Measurements from ENCODE around the gene ZNF512B.
"Not testable (repeated sequence)": the region's sequence is repeated elsewhere in the genome, so short reads cannot be mapped to it uniquely, and the experiment has no call there.

Gene ZNF512B

GRCh38 chr20:63978319-63979228 lies 8.8 kb upstream of the ZNF512B start:
- TF ChIP-seq POLR2AphosphoS5 (IDR thresholded peaks at IDR 0.05; ENCODE audit: low read depth, low read length) (peak; percentile 45; the same call in 1 of the 2 replicates), SPI1 (IDR thresholded peaks at IDR 0.05; ENCODE audit: low read depth, low read length) (peak; percentile 53), POU2F2 (IDR thresholded peaks at IDR 0.05; ENCODE audit: low read depth, low read length) (peak; percentile 35), PAX5 (IDR thresholded peaks at IDR 0.05; ENCODE audit: insufficient read depth, low read length, severe bottlenecking) (no peak), TAF1 (IDR thresholded peaks at IDR 0.05; ENCODE audit: low read depth, low read length) (peak; percentile 63; the same call in 1 of the 2 replicates), POLR2A (IDR thresholded peaks at IDR 0.05; ENCODE audit: low read depth, low read length) (peak; percentile 50; the same call in 1 of the 2 replicates)
- DNase-seq (ENCODE audit: insufficient read length, low spot score) (peak; percentile 61), FAIRE-seq (peak; percentile 83)

- FAIRE-seq: no peak
- TF ChIP-seq TAF1 (IDR thresholded peaks at IDR 0.05; ENCODE audit: low read depth, low read length) (no peak), POLR2AphosphoS5 (IDR thresholded peaks at IDR 0.05; ENCODE audit: low read depth, low read length) (peak; percentile 81), POLR2A (IDR thresholded peaks at IDR 0.05; ENCODE audit: low read depth, low read length) (peak; percentile 57), SPI1 (IDR thresholded peaks at IDR 0.05; ENCODE audit: low read depth, low read length) (no peak), POU2F2 (IDR thresholded peaks at IDR 0.05; ENCODE audit: low read depth, low read length) (0 out of 2 replicates have a peak, but pooled peaks have one; percentile 39), PAX5 (IDR thresholded peaks at IDR 0.05; ENCODE audit: insufficient read depth, low read length, severe bottlenecking) (no peak)
- DNase-seq (ENCODE audit: insufficient read length, low spot score): no peak
Observed at GRCh38 chr20:63977739-63978276, 8.1 kb upstream of the ZNF512B start.

- DNase-seq (ENCODE audit: insufficient read length, low spot score): no peak
- FAIRE-seq: no peak
- TF ChIP-seq SPI1 (IDR thresholded peaks at IDR 0.05; ENCODE audit: low read depth, low read length) (no peak), TAF1 (IDR thresholded peaks at IDR 0.05; ENCODE audit: low read depth, low read length) (no peak), POLR2AphosphoS5 (IDR thresholded peaks at IDR 0.05; ENCODE audit: low read depth, low read length) (no peak), POLR2A (IDR thresholded peaks at IDR 0.05; ENCODE audit: low read depth, low read length) (no peak), PAX5 (IDR thresholded peaks at IDR 0.05; ENCODE audit: insufficient read depth, low read length, severe bottlenecking) (no peak), POU2F2 (IDR thresholded peaks at IDR 0.05; ENCODE audit: low read depth, low read length) (no peak)
Observed at GRCh38 chr20:63976980-63977738, 7.4 kb upstream of the ZNF512B start.

GRCh38 chr20:63976511-63976910 lies 6.8 kb upstream of the ZNF512B start:
- FAIRE-seq; DNase-seq (ENCODE audit: insufficient read length, low spot score): not testable (repeated sequence)
- TF ChIP-seq POLR2A (IDR thresholded peaks at IDR 0.05; ENCODE audit: low read depth, low read length): 0 out of 2 replicates have a peak, but pooled peaks have one; percentile 11

GRCh38 chr20:63974402-63975200 lies 4.9 kb upstream of the ZNF512B start:
- no peak for TF ChIP-seq TAF1 (IDR thresholded peaks at IDR 0.05; ENCODE audit: low read depth, low read length)
- no peak for TF ChIP-seq SPI1 (IDR thresholded peaks at IDR 0.05; ENCODE audit: low read depth, low read length)
- no peak for TF ChIP-seq PAX5 (IDR thresholded peaks at IDR 0.05; ENCODE audit: insufficient read depth, low read length, severe bottlenecking)
- TF ChIP-seq POLR2A (IDR thresholded peaks at IDR 0.05; ENCODE audit: low read depth, low read length): no peak
- TF ChIP-seq POLR2AphosphoS5 (IDR thresholded peaks at IDR 0.05; ENCODE audit: low read depth, low read length): no peak
- TF ChIP-seq POU2F2 (IDR thresholded peaks at IDR 0.05; ENCODE audit: low read depth, low read length): no peak
- FAIRE-seq (no peak), DNase-seq (ENCODE audit: insufficient read length, low spot score) (no peak)

DNA sequence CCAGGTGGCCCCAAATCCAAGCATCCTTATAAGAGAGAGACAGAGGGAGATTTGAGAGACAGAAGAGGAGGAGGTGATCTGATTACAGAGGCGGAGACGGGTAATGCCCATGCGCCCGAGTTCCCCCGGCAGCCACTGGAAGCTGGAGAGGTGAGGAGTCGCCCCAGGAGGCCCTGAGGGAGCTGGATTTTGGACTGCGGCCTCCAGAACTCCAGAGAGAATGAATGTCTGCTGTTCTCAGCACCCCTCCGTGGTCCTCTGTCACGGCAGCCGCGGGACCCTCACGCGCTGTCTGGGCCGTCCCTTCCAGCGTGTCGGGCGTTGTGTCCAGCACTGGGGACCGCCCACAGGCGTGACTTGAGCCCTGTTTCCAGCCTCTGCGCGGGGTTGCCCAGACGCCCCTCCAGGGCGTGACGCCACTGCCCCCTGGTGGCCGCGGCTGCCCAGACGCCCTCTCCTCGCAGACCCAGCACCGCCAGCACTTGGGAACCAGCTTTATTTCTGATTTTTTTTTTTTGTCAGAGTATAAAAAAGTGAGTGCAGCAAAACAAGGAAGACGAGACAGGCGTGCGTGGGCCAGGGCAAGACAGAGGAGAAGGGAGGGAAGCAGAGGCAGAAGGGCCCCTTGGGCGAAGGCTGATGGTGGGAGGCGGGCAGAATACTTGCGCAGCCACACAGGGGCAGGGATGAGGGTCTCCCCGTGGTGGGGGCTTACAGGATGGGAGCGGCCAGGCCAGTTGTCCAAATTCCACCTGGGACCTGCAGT lies 4.1 kb upstream of the ZNF512B start:
- DNase-seq (ENCODE audit: insufficient read length, low spot score) (peak; percentile 86), FAIRE-seq (peak; percentile 69)
- TF ChIP-seq SPI1 (IDR thresholded peaks at IDR 0.05; ENCODE audit: low read depth, low read length) (no peak), POU2F2 (IDR thresholded peaks at IDR 0.05; ENCODE audit: low read depth, low read length) (no peak), TAF1 (IDR thresholded peaks at IDR 0.05; ENCODE audit: low read depth, low read length) (no peak), POLR2A (IDR thresholded peaks at IDR 0.05; ENCODE audit: low read depth, low read length) (no peak), POLR2AphosphoS5 (IDR thresholded peaks at IDR 0.05; ENCODE audit: low read depth, low read length) (no peak), PAX5 (IDR thresholded peaks at IDR 0.05; ENCODE audit: insufficient read depth, low read length, severe bottlenecking) (no peak)

- no peak for DNase-seq (ENCODE audit: insufficient read length, low spot score)
- TF ChIP-seq SPI1 (IDR thresholded peaks at IDR 0.05; ENCODE audit: low read depth, low read length) (no peak), PAX5 (IDR thresholded peaks at IDR 0.05; ENCODE audit: insufficient read depth, low read length, severe bottlenecking) (no peak), POLR2A (IDR thresholded peaks at IDR 0.05; ENCODE audit: low read depth, low read length) (no peak), TAF1 (IDR thresholded peaks at IDR 0.05; ENCODE audit: low read depth, low read length) (no peak), POLR2AphosphoS5 (IDR thresholded peaks at IDR 0.05; ENCODE audit: low read depth, low read length) (no peak), POU2F2 (IDR thresholded peaks at IDR 0.05; ENCODE audit: low read depth, low read length) (no peak)
- FAIRE-seq: no peak
Observed at GRCh38 chr20:63973160-63973479, 3.4 kb upstream of the ZNF512B start.
